NOMO-1 (cell line): Measurements from ENCODE around the gene TOMM40.
A peak's percentile ranks its signal among the peaks of the same experiment; 100 is the strongest.
"Not testable (repeated sequence)": the region's sequence is repeated elsewhere in the genome, so short reads cannot be mapped to it uniquely, and the experiment has no call there.

Experiments
- DNase-seq, 2 experiments: peaks; one replicate each; lab custom pipeline; 2025; ENCODE audit not compliant: unreplicated experiment in 2 of 2; lab: John Stamatoyannopoulos, UW

TOMM40 gene

DNA sequence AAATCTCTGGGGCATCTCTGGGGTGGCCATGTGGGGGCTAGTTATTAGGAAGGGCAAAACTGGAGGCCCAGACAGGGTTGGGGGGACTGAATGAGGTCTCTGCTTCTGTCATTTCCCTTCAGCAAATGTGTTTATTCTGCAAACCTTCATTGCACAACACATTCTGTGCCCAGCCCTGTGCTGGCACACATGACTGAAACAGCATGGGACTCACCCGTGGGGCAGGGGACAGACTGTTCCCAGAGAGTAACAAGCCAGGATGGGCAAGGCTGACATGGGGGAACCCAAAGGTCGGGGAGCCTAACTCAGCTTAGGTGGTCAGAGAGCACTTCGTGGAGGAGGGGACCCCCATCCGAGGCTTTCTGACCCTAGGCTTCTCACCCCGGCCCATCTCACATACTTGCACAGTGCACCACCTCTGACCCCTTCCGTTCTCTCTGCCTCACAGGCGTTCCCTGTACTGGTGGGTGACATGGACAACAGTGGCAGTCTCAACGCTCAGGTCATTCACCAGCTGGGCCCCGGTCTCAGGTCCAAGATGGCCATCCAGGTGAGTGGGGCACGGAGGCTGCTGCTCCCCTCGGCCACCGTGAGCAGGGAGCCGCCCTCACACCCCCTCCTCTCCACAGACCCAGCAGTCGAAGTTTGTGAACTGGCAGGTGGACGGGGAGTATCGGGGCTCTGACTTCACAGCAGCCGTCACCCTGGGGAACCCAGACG lies 2.4 kb downstream of the TOMM40 start:
- no peak for DNase-seq

DNA sequence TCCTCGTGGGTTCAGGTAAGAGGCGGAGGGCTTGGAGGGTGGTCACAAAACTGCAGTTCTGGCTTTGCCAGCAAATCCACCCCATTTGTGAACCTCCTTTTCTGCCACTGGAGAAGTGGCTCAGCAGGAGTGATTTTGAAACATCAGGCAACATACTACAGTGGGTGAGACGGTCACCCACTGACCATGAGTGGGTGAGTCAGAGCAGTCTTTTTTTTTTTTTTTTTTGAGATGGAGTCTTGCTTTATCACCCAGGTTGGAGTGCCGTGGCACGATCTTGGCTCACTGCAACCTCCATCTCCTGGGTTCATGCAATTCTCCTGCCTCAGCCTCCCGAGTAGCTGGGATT lies 3.0 kb downstream of the TOMM40 start:
- no peak for DNase-seq

GRCh38 chr19:44894946-44895345 lies 3.9 kb downstream of the TOMM40 start:
- DNase-seq, result no peak

GRCh38 chr19:44897835-44898234 lies 6.8 kb downstream of the TOMM40 start:
- no peak for DNase-seq

GRCh38 chr19:44900328-44901244 lies 9.5 kb downstream of the TOMM40 start:
- no peak for DNase-seq

GRCh38 chr19:44903216-44903601 lies 12.2 kb downstream of the TOMM40 start:
- no peak for DNase-seq

DNA sequence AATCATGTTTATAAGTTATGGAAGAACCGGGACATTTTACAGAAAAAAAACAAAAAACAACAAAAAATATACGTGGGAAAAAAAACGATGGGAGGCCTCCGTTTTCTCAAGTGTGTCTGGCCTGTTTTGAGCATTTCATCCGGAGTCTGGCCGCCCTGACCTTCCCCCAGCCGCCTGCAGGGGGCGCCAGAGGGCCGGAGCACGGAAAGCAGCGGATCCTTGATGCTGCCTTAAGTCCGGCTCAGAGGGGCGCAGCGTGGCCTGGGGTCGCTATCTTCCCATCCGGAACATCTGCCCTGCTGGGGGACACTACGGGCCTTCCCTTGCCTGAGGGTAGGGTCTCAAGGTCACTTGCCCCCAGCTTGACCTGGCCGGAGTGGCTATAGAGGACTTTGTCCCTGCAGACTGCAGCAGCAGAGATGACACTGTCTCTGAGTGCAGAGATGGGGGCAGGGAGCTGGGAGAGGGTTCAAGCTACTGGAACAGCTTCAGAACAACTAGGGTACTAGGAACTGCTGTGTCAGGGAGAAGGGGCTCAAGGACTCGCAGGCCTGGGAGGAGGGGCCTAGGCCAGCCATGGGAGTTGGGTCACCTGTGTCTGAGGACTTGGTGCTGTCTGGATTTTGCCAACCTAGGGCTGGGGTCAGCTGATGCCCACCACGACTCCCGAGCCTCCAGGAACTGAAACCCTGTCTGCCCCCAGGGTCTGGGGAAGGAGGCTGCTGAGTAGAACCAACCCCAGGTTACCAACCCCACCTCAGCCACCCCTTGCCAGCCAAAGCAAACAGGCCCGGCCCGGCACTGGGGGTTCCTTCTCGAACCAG lies 12.8 kb downstream of the TOMM40 start:
- DNase-seq, result peak; percentile 54 to 55

DNA sequence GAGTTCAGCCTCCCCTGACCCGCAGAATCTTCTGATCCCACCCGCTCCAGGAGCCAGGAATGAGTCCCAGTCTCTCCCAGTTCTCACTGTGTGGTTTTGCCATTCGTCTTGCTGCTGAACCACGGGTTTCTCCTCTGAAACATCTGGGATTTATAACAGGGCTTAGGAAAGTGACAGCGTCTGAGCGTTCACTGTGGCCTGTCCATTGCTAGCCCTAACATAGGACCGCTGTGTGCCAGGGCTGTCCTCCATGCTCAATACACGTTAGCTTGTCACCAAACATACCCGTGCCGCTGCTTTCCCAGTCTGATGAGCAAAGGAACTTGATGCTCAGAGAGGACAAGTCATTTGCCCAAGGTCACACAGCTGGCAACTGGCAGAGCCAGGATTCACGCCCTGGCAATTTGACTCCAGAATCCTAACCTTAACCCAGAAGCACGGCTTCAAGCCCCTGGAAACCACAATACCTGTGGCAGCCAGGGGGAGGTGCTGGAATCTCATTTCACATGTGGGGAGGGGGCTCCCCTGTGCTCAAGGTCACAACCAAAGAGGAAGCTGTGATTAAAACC lies 13.5 kb downstream of the TOMM40 start:
- DNase-seq, result no peak

- no peak for DNase-seq
These were observed 14.5 kb downstream of the TOMM40 start, which contains the start of gene APOE for GRCh38 chr19:44905437-44906160. APOE (plus strand) TSS chr19:44905796; CDS start chr19:44906625, 829 bp downstream.

DNA sequence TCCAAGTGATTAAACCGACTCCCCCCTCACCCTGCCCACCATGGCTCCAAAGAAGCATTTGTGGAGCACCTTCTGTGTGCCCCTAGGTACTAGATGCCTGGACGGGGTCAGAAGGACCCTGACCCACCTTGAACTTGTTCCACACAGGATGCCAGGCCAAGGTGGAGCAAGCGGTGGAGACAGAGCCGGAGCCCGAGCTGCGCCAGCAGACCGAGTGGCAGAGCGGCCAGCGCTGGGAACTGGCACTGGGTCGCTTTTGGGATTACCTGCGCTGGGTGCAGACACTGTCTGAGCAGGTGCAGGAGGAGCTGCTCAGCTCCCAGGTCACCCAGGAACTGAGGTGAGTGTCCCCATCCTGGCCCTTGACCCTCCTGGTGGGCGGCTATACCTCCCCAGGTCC lies 16.6 kb downstream of the TOMM40 start:
- DNase-seq, result no peak

GRCh38 chr19:44908074-44908835 lies 17.2 kb downstream of the TOMM40 start:
- no peak for DNase-seq

DNA sequence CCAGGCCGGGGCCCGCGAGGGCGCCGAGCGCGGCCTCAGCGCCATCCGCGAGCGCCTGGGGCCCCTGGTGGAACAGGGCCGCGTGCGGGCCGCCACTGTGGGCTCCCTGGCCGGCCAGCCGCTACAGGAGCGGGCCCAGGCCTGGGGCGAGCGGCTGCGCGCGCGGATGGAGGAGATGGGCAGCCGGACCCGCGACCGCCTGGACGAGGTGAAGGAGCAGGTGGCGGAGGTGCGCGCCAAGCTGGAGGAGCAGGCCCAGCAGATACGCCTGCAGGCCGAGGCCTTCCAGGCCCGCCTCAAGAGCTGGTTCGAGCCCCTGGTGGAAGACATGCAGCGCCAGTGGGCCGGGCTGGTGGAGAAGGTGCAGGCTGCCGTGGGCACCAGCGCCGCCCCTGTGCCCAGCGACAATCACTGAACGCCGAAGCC lies 17.8 kb downstream of the TOMM40 start:
- DNase-seq, result no peak

DNA sequence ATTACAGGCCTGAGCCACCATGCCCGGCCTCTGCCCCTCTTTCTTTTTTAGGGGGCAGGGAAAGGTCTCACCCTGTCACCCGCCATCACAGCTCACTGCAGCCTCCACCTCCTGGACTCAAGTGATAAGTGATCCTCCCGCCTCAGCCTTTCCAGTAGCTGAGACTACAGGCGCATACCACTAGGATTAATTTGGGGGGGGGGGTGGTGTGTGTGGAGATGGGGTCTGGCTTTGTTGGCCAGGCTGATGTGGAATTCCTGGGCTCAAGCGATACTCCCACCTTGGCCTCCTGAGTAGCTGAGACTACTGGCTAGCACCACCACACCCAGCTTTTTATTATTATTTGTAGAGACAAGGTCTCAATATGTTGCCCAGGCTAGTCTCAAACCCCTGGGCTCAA lies 18.7 kb downstream of the TOMM40 start:
- DNase-seq, result no peak

DNA sequence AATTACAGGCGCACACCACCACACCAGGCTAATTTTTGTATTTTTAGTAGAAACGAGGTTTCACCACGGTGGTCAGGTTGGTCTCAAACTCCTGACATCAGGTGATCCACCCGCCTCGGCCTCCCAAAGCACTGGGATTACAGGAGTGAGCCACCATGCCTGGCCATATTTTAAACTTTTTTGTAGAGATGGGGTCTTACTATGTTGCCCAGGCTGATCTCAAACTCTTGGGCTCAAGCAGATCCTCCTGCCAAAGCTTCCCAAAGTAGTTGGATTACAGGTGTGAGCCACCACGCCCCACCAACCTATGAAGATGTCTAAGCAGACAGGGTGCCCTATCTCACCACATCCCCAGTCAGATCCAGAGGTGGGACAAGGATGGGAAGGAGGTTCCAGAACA lies 20.8 kb downstream of the TOMM40 start:
- DNase-seq, result not testable (repeated sequence)

DNA sequence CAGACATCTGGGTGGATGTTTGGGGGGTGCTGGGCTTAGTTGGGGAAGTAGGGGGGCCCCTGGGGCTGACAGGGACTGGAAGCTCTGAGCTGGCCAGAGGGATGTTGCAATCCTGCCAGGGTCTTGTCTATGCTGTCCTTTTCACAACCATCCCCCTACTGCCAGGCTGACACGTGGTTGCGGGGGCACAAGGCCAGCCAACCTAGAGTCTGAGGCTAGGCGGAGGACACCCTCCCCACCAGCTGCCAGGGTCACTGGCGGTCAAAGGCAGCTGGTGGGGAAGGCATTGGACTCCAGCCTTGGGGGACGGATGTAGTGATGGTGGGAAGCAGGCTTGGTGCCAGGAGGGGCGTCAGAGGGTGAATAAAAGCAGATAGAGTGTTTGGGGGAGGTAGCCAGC lies 21.8 kb downstream of the TOMM40 start:
- no peak for DNase-seq

DNA sequence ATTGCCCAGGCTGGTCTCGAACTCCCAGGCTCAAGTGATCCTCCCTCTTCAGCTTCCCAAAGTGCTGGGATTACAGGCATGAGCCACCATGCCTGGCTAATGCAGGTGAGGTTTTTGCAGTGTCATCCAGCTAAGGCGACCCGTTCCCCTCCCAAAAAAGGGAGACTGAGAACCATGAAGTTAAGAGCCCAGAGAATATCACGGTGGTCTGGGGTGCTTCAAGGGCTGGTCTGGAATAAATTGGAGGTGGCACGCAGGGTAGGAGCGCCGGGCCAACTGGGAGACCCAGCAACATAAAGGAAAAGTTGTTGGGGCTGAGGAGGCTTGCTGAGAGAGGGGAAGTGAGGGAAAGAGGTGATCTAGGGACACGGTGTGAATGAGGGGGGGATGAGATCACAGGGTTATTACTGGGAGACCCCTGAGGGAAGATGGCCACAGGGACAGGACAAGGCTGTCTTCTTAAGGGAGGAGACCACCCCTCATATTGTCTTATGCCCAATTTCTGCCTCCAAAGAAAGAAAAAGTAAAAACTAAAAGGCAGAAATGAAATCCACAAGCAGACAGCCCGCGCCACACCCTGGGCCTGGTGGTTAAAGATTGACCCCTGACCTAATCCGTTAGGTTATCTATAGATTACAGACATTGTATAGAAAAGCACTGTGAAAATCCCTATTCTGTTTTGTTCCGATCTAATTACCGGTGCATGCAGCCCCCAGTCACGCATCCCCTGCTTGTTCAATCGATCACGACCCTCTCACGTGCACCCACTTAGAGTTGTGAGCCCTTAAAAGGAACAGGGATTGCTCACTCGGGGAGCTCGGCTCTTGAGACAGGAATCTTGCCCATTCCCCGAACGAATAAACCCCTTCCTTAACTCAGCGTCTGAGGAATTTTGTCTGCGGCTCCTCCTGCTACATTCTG lies 22.7 kb downstream of the TOMM40 start:
- DNase-seq, result not testable (repeated sequence)

DNA sequence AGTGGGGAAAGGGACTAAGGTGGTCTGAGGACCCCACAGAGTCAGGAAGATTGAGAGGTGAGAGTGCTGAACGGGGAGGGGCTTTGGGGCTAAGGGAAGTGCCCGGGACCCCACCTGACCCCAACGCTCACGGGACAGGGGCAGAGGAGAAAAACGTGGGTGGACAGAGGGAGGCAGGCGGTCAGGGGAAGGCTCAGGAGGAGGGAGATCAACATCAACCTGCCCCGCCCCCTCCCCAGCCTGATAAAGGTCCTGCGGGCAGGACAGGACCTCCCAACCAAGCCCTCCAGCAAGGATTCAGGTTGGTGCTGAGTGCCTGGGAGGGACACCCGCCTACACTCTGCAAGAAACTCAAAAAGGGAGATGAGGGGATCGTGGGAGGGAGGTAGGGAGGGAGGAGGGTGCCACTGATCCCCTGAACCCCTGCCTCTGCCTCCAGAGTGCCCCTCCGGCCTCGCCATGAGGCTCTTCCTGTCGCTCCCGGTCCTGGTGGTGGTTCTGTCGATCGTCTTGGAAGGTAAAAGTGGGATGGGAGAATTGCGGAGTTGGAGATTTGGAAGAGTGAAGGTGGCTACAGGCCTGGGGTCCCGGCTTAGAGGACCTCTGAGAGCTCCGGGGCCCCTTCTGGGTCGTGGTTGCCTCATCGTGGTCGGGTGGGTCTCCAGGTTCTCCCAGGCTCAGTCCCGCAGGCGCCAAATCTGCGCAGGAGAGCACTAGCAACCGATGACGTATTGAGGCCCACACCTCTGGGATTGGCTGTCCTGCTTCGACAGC lies 23.6 kb downstream of the TOMM40 start, which contains the start of gene APOC1:
APOC1 (plus strand) TSS at position 176 of the 774 bp plus-strand sequence; CDS start at position 460, 284 bp downstream.
- peak; percentile 77 to 88 for DNase-seq
